Mucosa of gallbladder (tissue), 1 donor: ENCODE data around the gene INPP5B. TPM values are rescaled to one million over a fixed set of nuclear protein-coding genes. Genes with fewer than 3 reads are reported as not detected.
"Not testable (repeated sequence)": the region's sequence is repeated elsewhere in the genome, so short reads cannot be mapped to it uniquely, and the experiment has no call there.

Source experiments
- DNase-seq: peaks from one replicate; pipeline ENCODE4 v3.0.0-alpha.2; 2020; ENCODE audit warnings: low spot score
- total RNA-seq: library from RNA; stranded (reverse); gene quantifications from one replicate; pipeline ENCODE4 v1.2.1, GENCODE V29; 2021
- donor health status: DM: no; HTN: no; CAD: no.

Gene INPP5B
- total RNA-seq = 25.8 TPM

DNA sequence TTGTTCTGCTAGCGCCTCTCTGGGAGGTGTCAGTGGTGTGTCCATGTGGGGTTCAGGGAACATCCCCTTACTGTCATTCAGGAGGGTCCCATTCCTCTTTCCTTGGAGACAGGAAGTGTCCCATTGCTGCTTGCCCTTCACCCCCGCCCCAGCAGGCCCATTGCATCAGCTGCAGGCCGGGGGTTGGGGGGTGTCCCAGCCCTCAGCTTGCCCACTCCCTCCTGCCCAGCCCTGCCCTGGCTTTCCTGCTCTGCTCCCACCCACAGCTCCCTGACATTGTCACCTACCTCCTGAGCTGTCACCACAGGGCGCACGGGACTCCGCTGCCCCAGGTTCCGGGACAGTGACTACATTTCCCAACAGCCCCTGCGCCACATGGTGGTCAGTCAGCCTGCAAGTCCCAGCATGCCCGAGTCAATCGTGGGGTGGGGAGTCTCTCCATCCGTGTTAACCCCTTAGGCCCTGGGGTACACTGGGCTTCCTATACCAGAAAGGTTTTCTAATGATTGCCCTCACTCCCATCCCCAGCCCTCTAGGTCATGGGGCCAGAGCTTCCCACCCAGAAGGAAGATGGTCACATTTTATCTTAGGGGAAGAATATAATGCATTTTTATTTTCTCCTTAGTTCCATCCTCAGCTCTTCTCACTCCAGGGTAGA lies at the start of gene INPP5B:
Gene INPP5B, minus strand, starts transcription at position 351 of the 658 bp plus-strand sequence. CDS start 745 bp downstream, outside the sequence.
- peak; percentile 89 for DNase-seq

DNA sequence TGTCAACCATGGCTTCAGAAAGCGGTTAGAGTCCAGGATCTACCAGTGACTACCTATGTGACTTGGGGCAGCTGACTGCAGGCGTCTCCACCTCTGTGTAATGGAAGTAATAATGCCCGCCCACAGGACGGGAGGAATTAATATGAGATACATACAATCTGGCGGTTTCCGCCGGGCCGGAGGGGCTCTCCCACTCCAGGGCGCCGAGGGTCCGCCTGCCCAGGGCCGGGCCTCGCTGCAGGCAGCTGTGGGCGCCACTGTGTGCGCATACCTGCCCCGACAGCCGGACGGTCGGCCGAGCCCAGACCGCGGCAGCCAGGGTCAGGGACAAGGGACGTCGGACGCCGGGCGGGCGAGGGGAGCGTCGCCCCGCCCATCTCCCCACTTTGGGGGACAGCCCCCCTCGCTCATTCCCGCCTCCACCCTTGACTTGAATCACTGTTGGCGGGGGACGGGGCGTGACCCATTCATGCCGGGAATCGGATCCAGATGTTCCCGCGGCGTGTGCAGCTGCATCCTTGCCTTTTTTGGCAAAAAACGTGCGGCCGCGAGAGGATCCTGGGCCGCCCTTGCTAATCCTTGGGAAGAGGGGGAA lies 49.0 kb upstream of the INPP5B start:
- DNase-seq = peak; percentile 56

DNA sequence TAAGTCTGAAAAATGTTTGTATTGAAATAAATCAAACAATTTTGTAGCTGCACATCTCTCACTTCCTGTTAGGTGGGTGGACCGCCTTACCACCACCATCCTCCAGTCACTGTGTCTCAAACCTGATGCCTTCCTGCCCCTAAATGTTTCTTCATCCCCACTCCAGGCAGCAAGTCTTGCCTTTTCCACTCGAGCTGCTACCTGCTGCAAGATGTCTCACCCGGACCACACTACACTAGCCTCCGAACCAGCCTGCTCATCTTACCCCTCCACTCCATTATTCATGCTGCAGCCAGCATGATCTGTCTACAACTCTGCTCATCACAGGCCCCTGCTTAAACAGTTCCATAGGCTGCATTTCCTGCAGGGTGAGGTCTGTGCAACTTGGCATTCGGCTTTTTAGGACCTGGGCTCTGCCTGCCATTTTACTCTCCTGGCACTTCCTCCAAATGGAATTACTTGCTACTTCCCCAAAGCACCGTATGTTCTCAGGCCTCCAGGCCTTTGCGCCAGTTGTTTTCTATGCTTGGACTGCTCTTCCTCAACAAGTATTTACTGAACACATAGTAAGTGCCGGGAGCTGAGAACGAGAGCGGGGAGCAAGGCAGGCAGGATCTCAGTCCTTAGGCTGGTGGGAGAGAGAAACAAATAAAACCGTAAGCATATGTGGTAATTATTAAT lies 48.2 kb upstream of the INPP5B start:
- DNase-seq = no peak

DNA sequence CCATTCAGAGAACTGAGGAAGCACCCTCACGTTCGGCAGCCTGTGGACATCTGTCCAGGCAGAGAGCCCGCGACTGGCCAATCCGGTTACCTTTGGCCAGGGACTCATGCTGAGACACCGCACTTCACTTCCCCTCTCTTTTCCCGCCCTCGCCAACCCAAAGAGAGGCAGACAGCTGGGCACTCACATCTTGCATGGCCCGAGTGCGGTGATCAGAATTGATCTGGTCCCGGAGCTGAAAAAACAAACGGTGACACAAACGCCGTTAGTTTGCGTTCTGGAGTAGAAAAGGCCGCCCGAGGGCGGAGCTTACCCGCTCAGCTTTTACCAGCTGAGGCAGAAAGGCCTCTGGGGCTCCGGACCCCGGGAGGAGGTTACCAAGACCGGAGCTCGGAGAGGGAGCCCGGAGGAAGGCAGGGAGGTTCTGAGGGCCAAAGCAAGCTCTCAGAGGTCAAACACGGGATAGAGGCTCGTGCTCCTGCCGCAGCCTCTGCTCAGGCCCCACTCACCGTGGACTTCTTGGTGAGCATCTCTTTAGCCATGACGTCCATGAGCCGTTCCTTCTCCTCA lies 42.6 kb upstream of the INPP5B start:
- no peak for DNase-seq

DNA sequence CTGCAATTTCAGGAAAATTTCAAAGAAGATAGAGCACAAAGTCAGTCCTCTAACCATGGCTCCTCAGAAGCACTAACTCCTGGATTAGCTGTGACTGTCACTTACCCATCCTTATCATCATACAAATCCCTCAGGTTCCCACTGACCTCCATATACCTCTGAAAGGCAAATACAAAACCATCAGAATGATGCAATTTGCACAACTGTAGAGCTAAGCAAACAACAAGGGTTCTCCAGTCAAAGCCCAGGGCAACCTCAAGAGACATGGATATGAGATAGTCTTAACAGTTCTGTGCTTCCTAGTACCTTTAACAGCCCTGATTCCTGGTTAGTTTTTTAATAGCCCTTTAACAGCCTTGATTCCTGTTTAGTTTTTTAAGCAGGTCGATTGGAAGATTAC lies 40.8 kb upstream of the INPP5B start:
- no peak for DNase-seq

DNA sequence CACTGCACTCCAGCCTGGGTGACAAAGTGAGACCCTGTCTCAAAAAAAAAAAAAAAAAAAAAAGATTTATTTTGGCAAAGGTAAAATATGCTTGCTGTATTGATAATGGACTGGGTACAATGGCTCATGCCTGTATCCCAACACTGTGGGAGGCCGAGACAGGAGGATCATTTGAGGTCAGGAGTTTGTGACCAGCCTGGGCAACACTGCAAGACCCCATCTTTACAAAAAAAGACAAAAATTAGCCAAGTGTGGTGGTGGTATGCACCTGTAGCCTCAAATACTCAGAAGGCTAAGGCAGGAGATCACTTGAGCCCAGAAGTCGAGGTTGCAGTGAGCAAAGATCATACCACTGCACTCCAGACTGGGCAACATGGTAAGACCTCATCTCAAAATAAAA lies 36.7 kb upstream of the INPP5B start:
- DNase-seq = no peak

DNA sequence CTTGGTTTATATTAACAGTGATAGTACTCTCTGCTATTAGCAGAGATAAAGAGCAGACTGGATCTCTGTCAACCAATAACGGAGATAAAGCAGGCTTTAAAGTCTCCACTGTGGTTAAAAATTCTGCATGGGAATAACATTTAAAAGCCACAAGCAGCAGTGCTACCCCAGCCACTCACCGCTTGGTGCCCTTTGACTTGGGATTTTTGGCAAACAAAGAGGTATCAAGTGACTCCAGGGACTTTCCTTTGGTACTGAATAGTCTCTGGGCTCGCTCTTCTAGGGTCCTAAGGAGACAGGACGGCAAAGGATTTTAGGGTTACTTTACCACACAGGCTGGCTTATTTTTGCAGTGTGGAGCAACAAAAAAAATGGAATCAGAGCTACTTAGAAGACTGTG lies 31.7 kb upstream of the INPP5B start:
- DNase-seq = no peak

DNA sequence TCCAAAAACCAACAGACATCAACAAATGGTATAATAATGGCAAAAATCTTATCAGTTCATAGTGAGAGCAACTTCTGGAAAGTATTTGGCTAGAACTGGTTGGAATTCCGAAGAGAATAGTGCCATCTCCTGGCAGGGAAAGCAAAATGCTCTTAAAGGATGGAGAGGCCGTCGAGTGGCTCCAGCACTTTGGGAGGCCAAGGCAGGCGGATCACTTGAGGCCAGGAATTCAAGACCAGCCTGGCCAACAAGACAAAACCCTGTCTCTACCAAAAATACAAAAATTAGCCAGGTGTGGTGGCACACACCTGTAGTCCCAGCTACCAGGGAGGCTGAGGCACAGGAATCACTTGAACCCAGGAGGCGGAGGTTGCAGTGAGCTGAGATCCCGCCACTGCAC lies 28.2 kb upstream of the INPP5B start:
- not testable (repeated sequence) for DNase-seq

DNA sequence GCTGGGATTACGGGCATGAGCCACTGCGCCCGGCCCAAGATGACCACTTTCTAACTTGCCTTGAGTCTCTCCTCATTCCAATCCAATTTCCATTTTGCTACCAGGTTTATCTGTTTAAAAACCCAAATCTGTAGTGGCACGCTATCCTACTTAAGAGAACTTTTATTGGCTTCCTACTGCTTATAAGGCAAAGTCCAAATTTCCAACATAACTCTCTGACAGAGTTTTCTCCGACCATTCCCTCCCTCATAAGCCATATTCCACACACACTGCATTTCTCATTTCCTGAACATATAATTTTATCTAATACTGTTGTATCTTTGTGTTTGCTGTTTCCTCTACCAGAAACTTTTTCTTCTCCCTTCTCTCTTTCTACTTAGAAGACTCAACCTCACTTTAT lies 27.7 kb upstream of the INPP5B start:
- no peak for DNase-seq

DNA sequence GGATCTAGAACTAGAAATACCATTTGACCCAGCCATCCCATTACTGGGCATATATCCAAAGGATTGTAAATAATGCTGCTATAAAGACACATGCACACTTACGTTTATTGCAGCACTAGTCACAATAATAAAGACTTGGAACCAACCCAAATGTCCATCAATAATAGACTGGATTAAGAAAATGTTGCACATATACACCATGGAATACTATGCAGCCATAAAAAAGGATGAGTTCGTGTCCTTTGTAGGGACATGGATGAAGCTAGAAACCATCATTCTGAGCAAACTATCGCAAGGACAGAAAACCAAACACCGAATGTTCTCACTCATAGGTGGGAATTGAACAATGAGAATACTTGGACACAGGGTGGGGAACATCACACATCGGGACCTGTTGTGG lies 26.8 kb upstream of the INPP5B start:
- DNase-seq = not testable (repeated sequence)

DNA sequence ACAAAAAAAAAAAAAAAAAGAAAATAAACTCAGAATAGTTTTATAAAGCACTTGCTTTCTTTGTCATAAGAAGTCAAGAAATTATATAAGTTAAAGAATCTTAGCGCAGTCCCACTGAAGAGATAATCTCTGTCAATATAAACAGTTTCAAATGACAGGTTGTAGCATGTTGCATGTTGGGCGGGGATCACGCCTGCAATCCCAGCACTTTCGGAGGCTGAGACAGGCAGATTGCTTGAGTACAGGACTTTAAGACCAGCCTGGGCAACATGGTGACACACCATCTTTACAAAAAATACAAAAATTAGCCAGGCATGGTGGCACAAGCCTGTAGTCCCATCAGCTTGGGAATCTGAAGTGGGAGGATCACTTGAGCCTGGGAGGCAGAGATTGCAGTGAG lies 18.4 kb upstream of the INPP5B start:
- DNase-seq = no peak

DNA sequence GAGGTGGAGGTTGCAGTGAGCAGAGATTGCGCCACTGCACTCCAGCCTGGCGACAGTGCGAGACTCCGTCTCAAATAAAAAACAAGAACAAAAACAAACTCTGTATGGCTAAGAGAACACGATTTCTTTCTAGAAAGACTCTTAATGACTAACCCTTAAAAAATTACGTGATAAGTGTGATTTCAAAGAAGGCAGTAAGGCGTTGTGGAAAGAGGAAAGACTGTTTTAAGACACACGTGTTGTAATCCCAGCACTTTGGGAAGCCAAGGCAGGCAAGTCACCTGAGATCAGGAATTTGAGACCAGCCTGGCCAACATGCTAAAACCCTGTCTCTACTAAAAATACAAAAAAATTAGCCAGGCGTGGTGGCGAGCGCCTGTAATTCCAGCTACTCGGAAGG lies 17.3 kb upstream of the INPP5B start:
- DNase-seq = not testable (repeated sequence)

DNA sequence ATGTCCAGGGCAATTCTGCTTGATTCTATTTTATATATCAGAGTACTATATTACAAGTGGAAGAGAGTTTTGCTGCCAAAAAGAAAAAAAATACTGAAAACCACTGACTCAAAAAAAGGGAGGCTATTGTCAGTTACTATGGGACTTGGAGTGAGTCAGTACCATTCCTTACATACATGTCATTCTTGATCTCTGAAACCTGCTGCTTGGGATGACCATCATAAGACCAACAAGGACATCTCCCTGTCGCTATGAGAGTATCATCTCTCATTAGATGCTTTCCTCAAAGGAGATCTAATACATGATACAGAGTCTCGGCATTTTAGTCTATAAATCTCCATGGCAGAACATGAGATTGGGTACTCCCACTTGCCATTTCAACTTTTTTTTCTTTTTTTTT lies 11.8 kb upstream of the INPP5B start:
- no peak for DNase-seq

DNA sequence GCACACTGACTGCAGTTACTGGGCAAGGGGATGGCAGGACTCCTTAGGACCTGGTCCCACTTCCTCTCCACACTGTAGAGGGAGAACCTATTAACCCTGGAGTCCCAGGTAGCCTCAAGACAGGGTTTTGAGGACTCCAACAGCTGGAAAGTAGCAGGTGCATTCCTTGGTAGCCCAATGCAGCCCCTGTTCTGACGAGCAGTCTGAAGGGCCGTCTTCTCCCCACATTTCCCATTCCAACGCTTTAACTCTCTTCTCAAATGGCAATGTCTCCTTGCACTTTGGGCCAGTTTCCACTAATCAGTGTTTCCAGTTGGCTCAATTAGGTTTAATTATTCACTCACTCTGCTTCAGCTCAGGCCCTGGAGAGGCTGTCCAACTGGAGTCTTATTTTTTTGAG lies 8.8 kb upstream of the INPP5B start:
- no peak for DNase-seq

DNA sequence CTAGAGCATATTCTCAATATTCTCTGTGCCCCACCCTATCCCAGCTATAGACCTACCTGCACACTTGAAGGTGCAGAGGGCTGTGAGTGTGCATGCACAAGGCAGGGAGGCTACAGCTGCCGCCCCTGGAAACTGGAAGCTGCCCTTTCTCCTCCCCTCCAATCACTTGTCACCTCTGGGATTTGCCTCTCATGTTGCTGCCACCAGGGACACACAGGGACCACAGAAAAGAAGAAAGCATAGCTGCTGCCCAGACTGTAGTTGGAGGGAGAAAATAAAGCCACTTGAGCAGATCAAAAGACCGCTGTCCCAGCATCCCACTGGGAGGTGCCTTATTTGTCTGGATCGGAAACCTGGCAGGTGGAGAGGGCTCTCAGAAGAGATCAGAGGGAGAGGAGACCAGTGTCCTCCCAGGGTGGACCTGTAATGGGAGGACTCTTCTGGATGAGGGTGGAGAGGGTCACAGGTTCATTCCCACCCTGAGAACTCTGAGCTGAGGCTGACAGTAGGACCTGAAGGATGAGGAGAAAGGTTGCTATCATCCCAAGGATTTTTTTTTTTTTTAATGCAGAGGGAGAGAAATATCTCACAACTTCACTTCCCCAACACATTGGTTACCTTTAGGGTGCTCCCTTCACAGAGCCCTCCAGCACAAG lies 7.6 kb upstream of the INPP5B start:
- DNase-seq = no peak

DNA sequence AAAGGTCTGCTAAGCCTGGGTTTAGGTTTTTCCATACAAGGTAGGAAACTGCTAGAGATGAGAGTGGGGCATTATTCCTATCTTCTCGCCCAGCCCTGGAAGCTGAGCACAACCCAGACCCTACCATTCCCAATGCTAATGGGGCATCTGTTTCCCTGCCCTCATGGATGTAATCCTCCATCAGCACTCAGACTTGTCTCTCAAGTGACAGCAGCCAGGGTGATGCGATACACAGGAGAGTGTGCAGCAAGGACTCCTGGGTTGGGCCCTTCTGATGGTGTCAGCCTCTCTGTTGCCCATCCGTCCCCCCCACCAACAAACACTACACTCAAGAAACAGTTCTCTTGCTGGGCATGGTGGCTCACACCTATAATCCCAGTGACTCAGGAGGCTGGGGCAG lies 5.9 kb upstream of the INPP5B start:
- DNase-seq = no peak

DNA sequence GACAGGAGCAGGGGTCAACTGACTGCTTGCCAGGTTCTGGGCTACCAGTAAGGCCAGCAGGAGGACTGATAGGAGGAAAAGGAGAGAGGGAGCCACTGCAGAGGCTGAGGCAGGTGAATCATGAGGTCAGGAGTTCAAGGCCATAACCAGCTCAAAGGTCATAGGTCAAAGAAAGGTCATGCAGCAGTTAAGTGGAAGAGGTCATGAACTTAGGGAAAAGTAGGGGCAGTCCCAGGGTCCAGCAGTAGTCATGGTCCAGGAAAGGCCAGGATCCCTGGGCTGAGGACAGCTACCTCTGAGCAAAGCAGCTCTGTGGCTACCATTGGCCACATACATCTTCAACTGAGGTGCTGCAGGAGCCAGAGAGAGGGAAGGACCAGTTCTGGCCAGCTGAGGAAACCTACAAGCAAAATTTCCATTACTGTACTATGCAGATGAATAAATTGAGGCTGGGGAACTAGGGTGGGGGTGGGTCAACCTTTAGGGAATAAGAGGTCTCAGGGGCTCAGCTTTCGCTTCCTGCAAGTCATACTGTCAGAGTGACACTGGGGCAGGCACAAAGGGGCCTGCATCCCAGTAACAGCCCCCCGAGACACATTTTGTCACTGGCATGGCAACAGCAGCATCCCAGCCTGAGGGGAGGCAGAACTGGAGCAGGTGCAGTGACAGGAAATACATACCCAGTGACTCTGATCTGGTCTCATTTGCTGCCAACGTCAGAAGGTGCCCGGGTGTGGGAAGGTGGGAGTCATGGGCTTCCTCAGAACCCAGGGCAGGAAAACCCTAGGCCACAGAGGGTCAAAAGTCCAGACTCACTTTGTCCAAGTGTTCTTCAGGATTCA lies 5.2 kb upstream of the INPP5B start:
- no peak for DNase-seq

DNA sequence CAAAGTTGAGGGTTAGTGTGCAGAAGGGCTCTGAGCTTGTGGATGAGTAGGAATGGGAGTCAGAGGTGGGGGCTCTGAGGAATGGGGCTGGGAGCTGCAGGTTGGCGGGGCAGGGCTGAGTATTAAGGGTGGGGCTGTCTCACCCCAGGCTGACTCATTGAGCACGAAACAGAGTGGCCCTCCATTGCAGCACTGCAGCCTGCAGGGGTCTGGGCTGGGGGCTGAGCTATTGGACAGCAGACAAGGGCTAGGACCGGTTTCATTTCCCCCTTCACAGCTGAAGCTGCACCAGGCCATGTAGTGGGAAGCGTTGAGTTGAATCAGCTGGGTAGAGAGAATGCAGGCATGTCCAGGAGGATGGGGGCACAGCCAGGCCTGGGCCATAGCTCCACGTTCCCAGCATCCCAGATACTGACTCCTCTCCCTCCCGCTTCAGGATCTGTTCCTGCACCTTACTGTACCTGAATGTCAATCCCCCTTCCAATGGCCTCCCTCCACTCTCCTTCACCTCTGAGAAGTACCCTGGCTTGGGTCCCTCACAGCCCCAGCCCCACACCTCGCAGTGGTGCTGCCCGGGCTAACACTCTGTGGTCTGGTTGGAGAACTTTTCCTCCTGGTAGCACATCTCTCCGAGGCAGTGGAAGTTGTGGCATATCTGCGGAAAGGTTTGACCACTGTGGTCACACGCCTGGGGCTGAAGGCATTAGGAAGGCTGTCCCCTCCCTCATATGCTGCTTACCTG lies 4.4 kb upstream of the INPP5B start:
- no peak for DNase-seq

DNA sequence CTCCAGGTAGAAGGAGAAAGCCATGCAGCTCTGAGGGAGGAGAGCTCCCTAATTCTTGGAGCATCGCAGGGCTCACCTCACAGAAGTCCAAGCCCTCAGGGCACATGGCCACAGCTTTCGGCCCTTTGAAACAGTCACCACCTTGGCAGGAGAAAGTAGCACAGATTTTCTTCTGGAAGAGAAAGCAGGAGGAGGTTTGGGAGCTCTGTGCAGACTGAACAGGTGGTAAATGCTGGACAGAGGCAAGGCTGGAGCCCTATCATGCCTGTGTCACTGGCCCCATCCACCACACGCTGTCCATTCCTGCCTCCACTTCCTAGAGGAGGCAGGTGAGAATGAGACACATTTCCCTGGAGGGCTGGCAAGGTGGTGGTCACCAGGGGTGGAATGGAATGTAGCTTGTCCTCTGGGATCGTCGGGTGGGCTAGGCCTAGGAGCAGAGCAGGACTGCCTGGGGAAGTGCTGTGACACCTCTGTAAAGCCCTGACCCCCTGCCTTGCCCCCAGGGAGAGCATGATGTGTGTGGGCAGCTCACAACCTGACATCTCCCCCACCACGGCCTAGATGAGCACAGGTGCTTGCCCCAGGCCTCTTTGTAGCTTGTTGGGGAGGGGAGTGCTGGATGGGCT lies 2.8 kb upstream of the INPP5B start:
- no peak for DNase-seq

DNA sequence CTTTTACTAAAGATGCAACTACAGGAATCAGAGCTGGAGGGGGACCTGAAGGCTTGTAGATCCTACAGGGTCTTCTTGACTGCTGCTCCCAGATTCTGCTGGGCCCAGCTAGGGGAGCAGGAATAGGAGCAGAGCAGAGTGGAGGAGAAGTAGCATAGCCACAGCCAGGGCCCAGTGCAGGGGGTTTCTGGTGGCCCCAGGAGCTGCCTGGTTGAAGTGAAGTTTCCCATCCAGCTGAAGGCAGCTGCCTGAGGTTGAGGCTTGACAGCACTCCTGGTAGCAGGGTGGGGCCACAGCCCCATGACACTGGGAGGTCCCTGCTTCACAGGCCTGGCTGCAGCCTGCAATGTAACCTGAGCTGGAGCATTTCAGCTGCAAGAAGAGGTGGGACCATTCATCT lies 2.0 kb upstream of the INPP5B start:
- DNase-seq = no peak
